GM21381 (cell line): ENCODE data around the gene APC.

ENCODE experiments used
- ATAC-seq: cut with Tn5 transposase; IDR thresholded peaks from one replicate; pipeline ENCODE4 v1.9.1; 2021; ENCODE audit warnings: mild to moderate bottlenecking, moderate library complexity; ENCODE audit not compliant: unreplicated experiment

APC gene

GRCh38 chr5:112892776-112893175, 155.1 kb downstream of the APC start:
- no peak for ATAC-seq

DNA sequence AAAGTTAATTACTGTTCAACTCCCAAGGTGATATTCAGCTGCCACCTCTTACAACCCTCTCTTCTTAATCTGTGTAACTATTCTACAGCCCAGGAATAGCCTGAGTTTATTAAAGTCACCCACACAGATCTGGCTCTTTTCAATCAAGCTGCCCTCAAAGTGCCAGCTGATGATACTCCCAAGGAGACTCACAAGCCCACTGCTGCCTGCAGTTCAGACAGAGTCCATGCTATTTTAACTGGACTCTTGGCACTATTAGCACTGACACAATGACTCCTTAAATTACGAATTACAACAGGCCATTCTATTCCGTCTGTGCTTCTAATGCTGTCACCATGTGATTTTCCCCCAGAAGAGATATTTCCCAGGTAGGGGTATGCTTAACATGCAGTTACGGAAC, 158.0 kb downstream of the APC start:
- ATAC-seq, result no peak
